Left hindlimb (tissue), 1 donor: ENCODE results near the gene TTC23.
A peak's percentile ranks its signal among the peaks of the same experiment; 100 is the strongest.

ENCODE experiments used
- DNase-seq: peaks from one replicate; pipeline ENCODE4 v3.0.0-alpha.2; 2018

Gene TTC23

DNA sequence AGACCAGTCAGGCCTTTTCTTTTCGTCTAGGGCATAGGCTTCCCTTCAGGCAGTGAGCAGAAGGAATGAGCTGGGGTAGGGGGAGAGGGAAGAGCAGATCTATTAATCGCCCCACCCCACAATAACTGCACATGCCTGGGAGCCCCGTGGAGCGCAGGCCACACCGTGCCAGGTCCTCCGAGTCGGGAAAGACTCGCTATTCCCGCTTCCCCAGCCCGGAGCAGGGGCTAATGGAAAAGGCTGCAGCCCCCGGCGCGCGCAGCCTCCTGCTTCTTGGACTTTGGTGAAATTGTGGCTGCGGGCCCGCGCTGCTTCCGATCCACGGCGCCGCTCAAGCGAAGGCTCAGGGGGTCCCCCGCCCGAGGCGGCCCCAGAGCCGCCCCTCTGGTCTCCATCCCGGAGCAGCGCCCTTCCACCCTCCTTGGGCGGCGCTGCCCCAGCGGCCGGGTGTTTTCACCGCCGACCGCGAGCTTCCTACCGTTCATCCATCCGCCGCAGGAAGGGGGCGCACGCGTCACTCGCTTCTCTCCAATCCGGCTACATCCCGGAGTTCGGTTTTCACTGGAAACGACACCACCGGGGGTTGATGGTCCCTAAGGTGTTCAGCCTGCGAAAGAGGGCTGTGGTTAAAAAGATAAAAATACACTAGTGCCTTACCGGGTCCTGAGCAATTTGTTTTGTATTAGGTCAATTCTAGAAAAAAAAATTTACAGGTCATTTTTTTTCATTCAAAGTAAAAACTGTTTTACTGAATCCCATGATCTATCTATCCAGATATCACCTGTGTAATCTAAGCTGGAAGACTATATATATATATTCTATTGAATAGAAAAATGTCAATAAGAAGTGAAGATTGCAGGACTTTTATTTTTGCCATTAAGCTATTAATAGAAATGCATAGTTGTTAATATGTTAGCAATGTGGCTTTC lies 148.9 kb downstream of the TTC23 start:
- peak; percentile 85 for DNase-seq

DNA sequence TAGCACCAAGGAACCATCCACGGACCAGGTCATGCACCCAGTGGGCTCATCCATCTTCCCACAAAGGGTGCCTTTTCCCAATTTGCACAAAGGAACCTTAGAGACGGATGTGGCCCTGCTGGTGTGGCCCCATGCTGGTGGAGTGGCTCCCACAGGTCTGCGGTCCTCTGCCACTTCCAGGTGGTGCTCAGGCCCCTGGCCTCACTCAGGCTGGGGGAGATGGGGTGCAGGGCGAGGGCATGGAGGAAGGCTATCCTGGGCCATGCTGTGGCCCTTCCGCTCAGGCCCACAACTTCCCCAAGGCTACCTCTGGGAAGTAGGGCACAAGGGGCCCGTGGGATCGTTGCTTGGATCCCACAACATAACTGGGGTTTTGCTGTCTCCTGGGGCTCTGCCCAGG lies 149.7 kb downstream of the TTC23 start:
- DNase-seq, result no peak

DNA sequence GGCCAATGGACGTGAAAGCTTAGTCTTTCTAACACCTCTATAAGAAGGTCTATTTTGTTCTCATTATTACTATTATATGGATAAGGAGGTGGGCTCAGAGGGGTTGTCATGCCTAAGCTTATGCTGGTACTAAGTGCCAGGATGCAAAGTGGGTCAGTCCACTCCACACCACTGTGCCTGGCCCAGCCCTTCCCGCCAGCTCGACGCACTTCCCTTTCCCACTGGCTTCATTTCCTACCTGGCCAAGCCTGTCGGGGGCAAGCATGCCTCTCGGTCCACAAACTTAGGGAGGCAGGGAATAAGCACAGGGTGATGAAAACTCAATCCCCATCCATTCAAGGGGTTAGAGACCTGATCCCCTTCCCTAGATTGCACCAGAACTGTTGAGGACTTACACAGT lies 150.4 kb downstream of the TTC23 start:
- DNase-seq, result no peak

DNA sequence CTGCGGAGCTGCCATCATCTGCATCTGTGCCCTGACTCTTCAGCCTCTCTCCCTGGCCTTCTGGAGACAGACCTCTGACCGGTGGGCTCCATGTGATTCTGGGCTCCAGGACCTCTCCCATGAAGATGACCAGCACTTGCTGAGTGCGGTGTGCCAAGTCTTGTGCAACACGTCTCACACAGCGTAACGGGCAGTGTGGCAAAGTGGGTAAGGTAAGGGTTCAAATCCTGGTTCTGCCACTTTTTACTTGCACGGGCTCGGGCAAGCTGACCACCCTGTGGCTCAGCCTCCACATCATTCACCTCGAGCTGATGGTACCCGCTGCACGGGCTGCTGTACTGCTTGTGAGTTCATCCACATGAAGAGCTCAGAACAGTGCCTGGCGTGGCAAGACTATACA lies 151.0 kb downstream of the TTC23 start:
- no peak for DNase-seq

DNA sequence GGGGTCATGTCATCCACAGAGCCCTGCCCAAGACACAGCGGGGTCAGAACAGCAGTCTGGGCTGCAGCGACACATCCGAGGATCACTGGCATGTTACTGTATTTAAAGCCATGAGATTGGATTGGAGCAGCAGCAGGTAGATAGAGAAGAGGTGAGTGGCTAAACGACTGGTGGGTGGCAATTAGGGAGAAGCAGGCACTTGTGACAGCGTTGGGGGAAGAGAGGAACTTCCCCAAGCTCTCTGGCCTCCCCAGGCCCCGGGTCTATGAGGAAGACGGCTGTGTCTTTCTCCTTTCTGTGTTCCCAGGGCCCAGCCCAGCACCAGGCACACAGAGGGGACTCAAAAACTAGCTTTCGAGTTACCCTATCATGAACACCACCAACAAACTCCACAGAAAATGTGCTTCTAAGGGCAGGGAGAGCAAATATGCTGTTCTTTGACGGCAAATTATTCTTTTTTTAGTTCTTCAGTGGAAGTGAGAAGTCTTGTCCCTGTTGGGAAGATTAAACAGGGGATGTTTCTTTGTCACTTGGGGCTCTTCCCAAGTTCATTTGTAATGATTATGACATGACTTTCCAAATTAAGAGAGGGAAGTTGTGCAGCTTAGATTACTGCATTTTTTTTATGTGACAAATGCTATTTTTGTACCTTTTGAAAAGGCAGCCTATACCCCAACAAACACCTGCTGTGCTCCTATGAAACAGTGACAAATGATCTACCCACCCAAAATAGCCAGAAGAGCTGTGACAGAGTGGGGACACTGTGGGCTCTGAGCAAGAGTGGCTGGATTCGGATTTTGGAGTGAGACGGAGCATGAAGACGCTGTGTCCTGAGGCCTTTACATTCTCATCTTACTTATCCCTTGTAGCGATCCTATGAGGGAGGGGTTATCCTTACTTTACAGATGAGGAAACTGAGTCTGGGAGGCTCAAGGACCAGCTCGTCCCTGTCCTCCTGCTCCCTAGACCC lies 151.7 kb downstream of the TTC23 start:
- no peak for DNase-seq

DNA sequence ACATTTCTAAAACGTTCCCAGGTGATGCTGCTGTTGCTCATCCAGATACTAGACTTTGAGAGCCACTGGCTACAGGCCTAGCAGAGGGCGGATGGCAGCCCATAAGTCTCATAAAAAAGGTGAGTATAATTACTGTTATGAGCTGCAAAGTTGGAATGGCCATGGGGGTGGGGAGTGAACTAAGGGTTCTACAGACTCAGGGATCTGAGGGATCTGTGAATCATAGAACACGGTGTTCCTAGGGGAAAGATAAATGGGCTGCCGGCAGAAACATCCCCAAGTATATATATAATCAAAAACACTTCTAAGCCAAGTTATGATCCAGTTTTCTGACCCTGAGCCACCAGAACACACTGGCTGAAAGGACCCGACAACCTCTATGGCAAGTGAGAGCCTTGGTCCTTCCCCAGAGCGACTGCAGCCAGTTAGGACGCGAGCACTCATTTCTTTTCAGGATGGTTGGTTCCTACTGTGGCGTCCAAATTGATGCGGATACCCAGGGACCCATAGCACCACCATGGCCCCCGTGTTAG lies 152.4 kb downstream of the TTC23 start:
- DNase-seq, result no peak

DNA sequence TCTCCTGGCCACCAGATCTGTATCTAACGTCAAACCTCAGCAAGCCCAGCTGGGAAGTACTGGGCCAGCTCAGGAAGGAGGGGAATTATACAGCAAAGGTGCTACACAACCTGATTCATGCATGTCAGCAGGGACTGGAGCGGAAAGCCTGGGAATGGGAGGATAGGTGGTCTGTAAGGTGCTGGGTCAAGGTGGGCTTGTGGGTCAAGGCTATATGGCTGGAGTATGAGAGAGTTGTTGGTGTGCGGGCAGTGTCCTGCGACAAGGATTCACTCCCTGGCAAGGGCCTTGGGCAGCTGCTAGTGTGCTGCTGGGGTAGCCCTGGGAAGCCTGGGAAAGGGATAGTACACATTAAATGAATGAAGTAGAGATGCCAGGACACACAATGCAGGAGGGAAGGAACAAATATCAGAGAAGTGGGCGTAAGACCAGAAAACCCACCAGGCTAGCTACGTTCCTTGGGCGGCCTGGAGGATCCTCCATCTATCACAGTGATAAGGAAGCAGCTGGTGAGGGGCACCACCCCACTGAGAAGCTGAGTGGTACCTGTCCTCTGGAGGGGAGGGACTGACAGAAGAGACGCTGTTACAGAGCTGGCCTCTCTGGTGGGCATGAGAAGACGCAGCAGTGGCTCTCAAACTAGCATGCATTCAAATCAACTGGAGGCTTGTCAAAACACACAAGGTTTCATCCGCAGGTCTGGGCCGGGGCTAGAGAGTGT lies 153.0 kb downstream of the TTC23 start:
- no peak for DNase-seq

DNA sequence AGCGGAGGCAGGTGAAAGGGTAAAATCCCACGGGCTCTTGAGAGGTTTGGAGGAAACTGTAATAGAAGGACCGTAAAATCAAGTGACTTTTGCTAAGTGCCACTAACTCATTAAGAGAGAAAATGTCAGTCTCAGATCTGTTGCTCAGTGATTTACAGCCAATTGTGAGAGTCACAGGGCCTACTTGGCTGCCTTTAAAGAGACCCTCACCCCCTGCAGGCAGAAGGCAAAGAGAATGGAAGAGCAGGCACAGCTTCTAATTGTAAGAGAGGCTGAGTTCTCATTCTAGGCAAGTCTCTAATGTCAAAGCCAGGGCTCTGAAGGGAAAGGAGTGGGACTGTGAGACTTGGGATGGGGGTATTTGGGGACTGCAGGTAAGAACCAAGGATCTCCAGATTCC lies 153.8 kb downstream of the TTC23 start:
- DNase-seq, result no peak

DNA sequence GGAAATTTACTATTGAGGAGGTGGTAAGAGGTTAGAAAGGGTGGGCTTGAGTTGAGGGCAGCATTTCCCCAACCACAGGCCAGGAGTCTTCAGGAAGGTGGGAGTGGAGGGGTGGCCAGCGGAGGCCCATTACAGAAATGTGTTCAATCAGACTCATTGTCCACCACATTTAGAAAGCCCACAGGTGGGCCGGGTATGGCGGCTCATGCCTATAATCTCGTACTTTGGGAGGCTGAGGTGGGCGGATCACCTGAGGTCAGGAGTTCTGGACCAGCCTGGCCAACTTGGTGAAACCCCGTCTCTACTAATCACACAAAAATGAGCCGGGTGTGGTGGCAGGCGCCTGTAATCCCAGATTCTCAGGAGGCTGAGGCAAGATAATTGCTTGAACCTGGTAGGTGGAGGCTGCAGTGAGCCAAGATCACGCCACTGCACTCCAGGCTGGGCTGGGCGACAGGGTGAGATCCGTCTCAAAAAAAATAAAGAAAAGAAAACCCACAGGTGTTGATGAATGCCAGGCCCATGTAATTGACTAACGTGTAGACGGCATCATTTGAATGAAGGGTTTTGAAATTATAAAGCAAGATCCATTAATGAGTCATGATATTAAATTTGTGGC lies 156.7 kb downstream of the TTC23 start:
- no peak for DNase-seq

DNA sequence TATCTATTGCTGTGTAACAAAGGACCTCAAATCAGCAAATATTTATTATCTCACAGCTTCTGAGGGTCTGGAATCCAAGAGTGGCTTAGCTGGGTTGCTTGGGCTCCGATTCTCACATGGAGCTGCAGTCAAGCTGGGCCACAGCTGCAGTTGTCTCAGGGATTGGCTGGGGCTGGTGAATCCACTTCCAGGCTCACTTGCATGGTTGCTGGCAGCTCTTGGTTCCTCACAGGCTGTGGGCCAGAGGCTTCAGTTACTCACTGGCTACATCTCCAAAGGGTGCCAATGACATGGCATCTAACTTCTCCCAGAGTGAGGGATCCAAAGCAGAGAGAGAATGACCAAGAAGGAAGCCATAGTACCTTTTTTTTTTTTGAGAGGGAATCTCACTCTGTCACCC lies 158.4 kb downstream of the TTC23 start:
- no peak for DNase-seq

DNA sequence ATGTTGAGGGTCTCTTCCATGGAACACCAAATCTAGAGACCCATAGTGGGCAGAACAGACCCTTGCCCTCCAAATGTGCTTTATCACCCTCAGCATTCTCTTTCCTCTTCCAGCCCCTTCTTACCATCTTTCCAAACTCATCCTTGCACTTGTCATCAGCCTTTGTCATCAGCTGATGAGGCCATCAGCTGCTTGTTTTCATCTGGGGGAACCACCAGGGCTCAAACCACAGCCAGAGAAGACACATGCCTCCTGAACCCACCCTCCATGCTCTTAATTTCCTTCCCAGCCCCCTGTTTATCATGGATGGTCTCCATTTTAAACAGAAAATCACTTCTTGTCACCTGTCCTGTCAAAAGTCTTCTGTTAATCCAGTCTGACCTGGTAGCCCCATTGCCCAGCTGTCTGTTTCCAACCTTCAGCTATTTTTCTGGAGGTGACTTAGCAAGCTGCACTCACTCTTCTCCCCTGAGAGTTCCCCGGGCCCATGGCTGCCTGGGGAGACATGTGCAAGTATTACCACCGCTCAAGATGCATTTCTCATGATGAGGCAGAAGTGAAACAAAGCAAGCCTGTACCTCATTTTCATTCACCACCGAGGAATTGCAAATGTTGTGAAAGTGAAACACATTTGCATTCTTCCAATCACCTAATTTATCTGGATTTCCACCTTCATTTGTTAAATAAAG lies 159.2 kb downstream of the TTC23 start:
- no peak for DNase-seq

DNA sequence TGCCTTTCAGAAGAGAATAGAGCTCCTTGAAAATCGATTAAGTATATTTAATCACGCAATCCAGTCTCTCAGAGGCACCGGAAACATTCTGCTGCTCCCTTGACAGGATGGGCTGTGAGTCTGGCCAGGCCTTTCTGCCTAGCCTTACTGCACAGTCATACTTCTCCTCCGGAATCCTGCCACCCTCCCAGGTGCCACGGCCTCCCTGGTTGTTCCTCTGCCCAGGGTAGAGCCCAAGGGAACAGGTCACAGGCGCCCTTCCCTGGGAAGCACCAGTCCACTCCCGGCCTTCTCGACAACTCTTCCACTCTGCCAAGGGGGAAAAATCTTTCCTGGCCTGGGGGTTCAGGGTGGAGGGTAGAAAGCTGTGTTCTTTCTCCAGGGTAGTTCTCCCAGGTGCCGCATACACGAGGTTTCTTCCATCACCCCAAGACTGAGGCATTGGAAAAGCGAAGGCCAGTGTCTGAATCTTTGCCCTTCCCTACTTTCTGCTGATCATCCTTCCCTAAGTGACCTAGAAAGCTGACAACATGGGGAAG lies 161.9 kb downstream of the TTC23 start:
- no peak for DNase-seq

DNA sequence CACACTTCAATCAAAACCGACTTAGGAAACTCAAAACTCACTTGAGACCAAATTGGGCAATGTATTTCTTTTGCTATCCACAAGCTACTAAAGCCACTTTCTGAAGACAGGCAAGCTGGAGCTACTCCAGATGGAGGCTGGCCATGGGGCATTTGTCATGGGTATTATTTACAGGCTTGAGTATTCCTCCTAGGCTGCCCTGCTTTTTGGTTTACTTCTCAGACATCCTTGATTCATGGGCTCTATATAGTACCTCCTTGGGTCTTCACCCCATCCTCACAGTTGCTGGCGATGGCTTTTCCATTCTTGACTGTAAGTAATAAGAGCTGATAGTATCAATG lies 163.1 kb downstream of the TTC23 start:
- DNase-seq, result no peak
